Inflammatory macrophage treated with lipopolysaccharide for 1 hour (primary cell): ENCODE measurements around the gene YIPF4.
"Not testable (repeated sequence)": the region's sequence is repeated elsewhere in the genome, so short reads cannot be mapped to it uniquely, and the experiment has no call there.

ENCODE experiments used
- DNase-seq, 2 donors: peaks; one replicate each; pipeline ENCODE4 v3.0.0-alpha.2; 2020 to 2022

Gene YIPF4

GRCh38 chr2:32289165-32289999 is 11.7 kb downstream of the YIPF4 start:
- DNase-seq, result peak; percentile 81 to 86

- peak in 1 of 2 donors; percentile 62 for DNase-seq
Measured at GRCh38 chr2:32290000-32290339, 12.3 kb downstream of the YIPF4 start.

- no peak for DNase-seq
Measured at GRCh38 chr2:32291746-32292145, 14.0 kb downstream of the YIPF4 start.

GRCh38 chr2:32293493-32293892 is 15.8 kb downstream of the YIPF4 start:
- not testable (repeated sequence) for DNase-seq

GRCh38 chr2:32293966-32294562 is 16.4 kb downstream of the YIPF4 start:
- not testable (repeated sequence) for DNase-seq

GRCh38 chr2:32310577-32310976 is 32.9 kb downstream of the YIPF4 start:
- no peak for DNase-seq

- DNase-seq, result no peak
Measured at GRCh38 chr2:32314886-32315285, 37.2 kb downstream of the YIPF4 start.

GRCh38 chr2:32328679-32329078 is 51.0 kb downstream of the YIPF4 start:
- not testable (repeated sequence) for DNase-seq

GRCh38 chr2:32329180-32329980 is 51.7 kb downstream of the YIPF4 start:
- not testable (repeated sequence) for DNase-seq

GRCh38 chr2:32330136-32330535 is 52.4 kb downstream of the YIPF4 start:
- DNase-seq, result no peak

GRCh38 chr2:32342801-32343200 is 65.1 kb downstream of the YIPF4 start:
- DNase-seq, result no peak

GRCh38 chr2:32350797-32351196 is 73.1 kb downstream of the YIPF4 start:
- DNase-seq, result not testable (repeated sequence)

- no peak for DNase-seq
Measured at GRCh38 chr2:32355976-32356680, 78.4 kb downstream of the YIPF4 start.

- peak; percentile 96 to 97 for DNase-seq
Measured at GRCh38 chr2:32356681-32357317, 79.1 kb downstream of the YIPF4 start, which contains the start of gene BIRC6. Gene BIRC6, plus strand, starts transcription at chr2:32357023. Its CDS starts 139 bp downstream, at chr2:32357162.

- peak; percentile 21 to 25 for DNase-seq
Measured at GRCh38 chr2:32357318-32358110, 79.8 kb downstream of the YIPF4 start.

- no peak for DNase-seq
Measured at GRCh38 chr2:32358111-32358482, 80.4 kb downstream of the YIPF4 start.

GRCh38 chr2:32360416-32360815 is 82.7 kb downstream of the YIPF4 start:
- DNase-seq, result no peak

GRCh38 chr2:32362997-32363396 is 85.3 kb downstream of the YIPF4 start:
- not testable (repeated sequence) for DNase-seq

GRCh38 chr2:32363597-32363996 is 85.9 kb downstream of the YIPF4 start:
- no peak for DNase-seq

GRCh38 chr2:32364290-32364689 is 86.6 kb downstream of the YIPF4 start:
- not testable (repeated sequence) for DNase-seq

- not testable (repeated sequence) for DNase-seq
Measured at GRCh38 chr2:32365679-32366078, 88.0 kb downstream of the YIPF4 start.
